NT2/D1 (cell line): ENCODE results near the gene USP8.

Experiments
- SUZ12 ChIP-seq: IDR thresholded peaks from 2 replicates; pipeline ENCODE4 v1.6.1; 2011; ENCODE audit not compliant: insufficient read length, insufficient read depth; ENCODE audit errors: extremely low read depth
- YY1 ChIP-seq: IDR thresholded peaks from 2 replicates; pipeline ENCODE4 v1.6.1; 2011; ENCODE audit not compliant: insufficient read length, insufficient read depth
- ZNF274 ChIP-seq: IDR thresholded peaks from 2 replicates; pipeline ENCODE4 v1.6.1; 2011; ENCODE audit warnings: mild to moderate bottlenecking, low read depth, low read length

- TF ChIP-seq SUZ12, result no peak
- no peak for TF ChIP-seq ZNF274
- TF ChIP-seq YY1, result no peak
Observed at GRCh38 chr15:50424066-50424890, at the start of gene USP8.
